GM12864 (cell line): ENCODE measurements around the gene RHBDD2.

Experiments
- DNase-seq: peaks from one replicate; pipeline ENCODE4 v3.0.0-alpha.2; 2011; ENCODE audit warnings: low read depth
- H3K4me3 ChIP-seq: 2 replicates; pipeline ENCODE4 v1.5.1; 2011; ENCODE audit warnings: mild to moderate bottlenecking, low read depth, low read length, control low read depth
- CTCF ChIP-seq: IDR thresholded peaks from 2 replicates; pipeline ENCODE4 v1.5.1; 2011; ENCODE audit warnings: low read depth, mild to moderate bottlenecking, moderate library complexity, low read length, control low read depth, inconsistent platforms; ENCODE audit errors: missing control alignments

RHBDD2 gene

GRCh38 chr7:75916685-75917634 is 38.1 kb downstream of the RHBDD2 start:
- TF ChIP-seq CTCF: no peak
- no peak for DNase-seq
- H3K4me3 ChIP-seq: no peak overlapping the region

GRCh38 chr7:75920431-75921161 is 41.8 kb downstream of the RHBDD2 start:
- no peak for DNase-seq
- no peak for TF ChIP-seq CTCF

DNA sequence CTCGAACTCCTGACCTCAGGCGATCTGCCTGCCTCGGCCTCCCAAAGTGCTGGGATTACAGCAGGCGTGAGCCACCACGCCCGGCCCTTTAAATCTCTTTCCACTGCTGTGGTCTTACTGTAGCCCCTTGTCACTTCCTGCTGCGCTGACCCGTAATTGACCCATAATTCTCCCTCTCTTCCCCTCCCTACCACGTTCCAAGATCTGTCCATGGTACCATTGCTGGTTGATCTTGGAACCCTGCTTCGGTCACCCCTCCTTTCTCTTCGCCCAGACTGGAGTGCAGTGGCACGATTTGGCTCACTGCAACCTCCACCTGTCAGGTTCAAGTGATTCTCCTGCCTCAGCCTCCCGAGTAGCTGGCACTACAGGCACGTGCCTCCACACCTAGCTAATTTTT is 42.6 kb downstream of the RHBDD2 start:
- H3K4me3 ChIP-seq: no peak overlapping the region
- DNase-seq: no peak

More at GRCh38 chr7:75920431-75921161, 41.8 kb downstream of the RHBDD2 start:
- H3K4me3 ChIP-seq: no peak overlapping the region

GRCh38 chr7:75922966-75923603 is 44.3 kb downstream of the RHBDD2 start:
- TF ChIP-seq CTCF: no peak
- no peak for DNase-seq
- H3K4me3 ChIP-seq: no peak overlapping the region

More for the DNA sequence above, 42.6 kb downstream of the RHBDD2 start:
- TF ChIP-seq CTCF: no peak

DNA sequence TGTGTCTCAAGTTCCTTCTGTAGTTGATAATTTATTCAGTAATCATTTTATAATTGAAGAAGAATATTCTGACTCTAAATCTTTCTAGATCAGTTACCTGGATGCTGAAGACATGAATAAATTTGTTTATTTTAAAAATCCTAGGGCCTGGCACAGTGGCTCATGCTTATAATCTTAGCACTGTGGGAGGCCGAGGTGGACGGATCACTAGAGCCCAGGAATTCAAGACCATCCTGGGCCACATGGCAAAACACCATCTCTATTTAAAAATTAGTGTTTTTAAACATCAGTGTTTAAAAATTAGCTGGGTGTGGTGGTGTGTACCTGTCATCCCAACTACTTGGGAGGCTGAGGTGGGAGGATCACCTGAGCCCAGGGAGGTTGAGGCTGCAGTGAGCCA is 45.4 kb downstream of the RHBDD2 start:
- TF ChIP-seq CTCF: no peak

GRCh38 chr7:75924889-75925288 is 46.1 kb downstream of the RHBDD2 start:
- H3K4me3 ChIP-seq: no peak overlapping the region
- DNase-seq: no peak
- TF ChIP-seq CTCF: no peak

More for the DNA sequence above, 45.4 kb downstream of the RHBDD2 start:
- H3K4me3 ChIP-seq: no peak overlapping the region
- no peak for DNase-seq
